Keratinocyte (primary cell): ENCODE data around the gene KLHL2.
"Not testable (repeated sequence)": the region's sequence is repeated elsewhere in the genome, so short reads cannot be mapped to it uniquely, and the experiment has no call there.

ENCODE experiments used
- EZH2 ChIP-seq: IDR thresholded peaks from one replicate; pipeline ENCODE4 v1.6.1; 2012; ENCODE audit warnings: inconsistent platforms, mild to moderate bottlenecking, low read length, moderate library complexity
- TF ChIP-seq, protein P1 (sequence below), 3 experiments: IDR thresholded peaks in 1 of 3; conservative IDR thresholded peaks in 1 of 3; optimal IDR thresholded peaks in 1 of 3; 2 replicates in 2 of 3; 3 replicates in 1 of 3; pipeline versions ENCODE3 to v1.5.1; 2011; ENCODE audit warnings: low read length in 3 of 3, mild to moderate bottlenecking in 3 of 3, moderate library complexity in 2 of 3, control low read depth in 1 of 3, inconsistent platforms in 1 of 3; ENCODE audit not compliant: insufficient read depth in 2 of 3; ENCODE audit errors: extremely low read depth in 1 of 3

DNA sequence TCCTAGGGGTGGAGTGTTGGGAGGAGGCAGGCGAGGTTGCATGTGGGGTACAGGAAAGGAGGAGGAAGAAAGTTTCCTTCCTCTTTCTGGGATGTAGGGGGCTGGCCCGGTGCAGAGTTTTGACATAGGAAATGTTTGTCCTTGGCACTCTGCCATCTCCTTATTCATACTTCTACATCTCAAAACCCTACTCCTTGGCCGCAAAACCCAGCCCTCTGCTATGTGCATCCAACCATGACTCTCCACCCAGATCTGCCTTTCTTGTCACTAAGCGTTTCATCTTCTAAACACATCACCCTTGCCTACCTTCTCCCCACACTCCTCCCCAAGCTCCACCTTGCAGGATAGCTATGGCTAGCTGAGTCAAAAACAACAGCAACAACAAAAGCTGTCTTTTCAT lies 48.1 kb downstream of the KLHL2 start:
- TF ChIP-seq, protein P1, sequence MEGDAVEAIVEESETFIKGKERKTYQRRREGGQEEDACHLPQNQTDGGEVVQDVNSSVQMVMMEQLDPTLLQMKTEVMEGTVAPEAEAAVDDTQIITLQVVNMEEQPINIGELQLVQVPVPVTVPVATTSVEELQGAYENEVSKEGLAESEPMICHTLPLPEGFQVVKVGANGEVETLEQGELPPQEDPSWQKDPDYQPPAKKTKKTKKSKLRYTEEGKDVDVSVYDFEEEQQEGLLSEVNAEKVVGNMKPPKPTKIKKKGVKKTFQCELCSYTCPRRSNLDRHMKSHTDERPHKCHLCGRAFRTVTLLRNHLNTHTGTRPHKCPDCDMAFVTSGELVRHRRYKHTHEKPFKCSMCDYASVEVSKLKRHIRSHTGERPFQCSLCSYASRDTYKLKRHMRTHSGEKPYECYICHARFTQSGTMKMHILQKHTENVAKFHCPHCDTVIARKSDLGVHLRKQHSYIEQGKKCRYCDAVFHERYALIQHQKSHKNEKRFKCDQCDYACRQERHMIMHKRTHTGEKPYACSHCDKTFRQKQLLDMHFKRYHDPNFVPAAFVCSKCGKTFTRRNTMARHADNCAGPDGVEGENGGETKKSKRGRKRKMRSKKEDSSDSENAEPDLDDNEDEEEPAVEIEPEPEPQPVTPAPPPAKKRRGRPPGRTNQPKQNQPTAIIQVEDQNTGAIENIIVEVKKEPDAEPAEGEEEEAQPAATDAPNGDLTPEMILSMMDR (optimal IDR thresholded peaks at IDR 0.05 in 1 of 3, IDR thresholded peaks at IDR 0.05 in 1 of 3, conservative IDR thresholded peaks at IDR 0.05 in 1 of 3; ENCODE audit: extremely low read depth in 1 of 3, insufficient read depth in 2 of 3, low read length in 3 of 3), result not testable (repeated sequence)
- not testable (repeated sequence) for TF ChIP-seq EZH2
